Endothelial cell of umbilical vein (primary cell): ENCODE data around the gene WAC.
"Not testable (repeated sequence)": the region's sequence is repeated elsewhere in the genome, so short reads cannot be mapped to it uniquely, and the experiment has no call there.

Experiments used
- EZH2 ChIP-seq: IDR thresholded peaks from 2 replicates; pipeline ENCODE4 v1.6.1; 2012; ENCODE audit warnings: borderline replicate concordance, low read depth, mild to moderate bottlenecking, moderate library complexity, low read length, inconsistent platforms; ENCODE audit not compliant: severe bottlenecking
- POLR2A ChIP-seq: IDR thresholded peaks from 2 replicates; pipeline ENCODE4 v1.6.1; 2012; ENCODE audit warnings: low read depth, mild to moderate bottlenecking, control low read depth, low read length
- POLR2AphosphoS5 ChIP-seq: IDR thresholded peaks from 2 replicates; pipeline ENCODE4 v1.6.1; 2012; ENCODE audit warnings: low read depth, mild to moderate bottlenecking, control low read depth, low read length, moderate library complexity; ENCODE audit not compliant: insufficient read depth
- TF ChIP-seq, protein P1 (sequence below), 2 donors: IDR thresholded peaks; 1 replicate in 1 of 2; 2 replicates in 1 of 2; pipeline ENCODE4 v1.5.1; 2011; ENCODE audit warnings: low read length in 2 of 2, mild to moderate bottlenecking in 2 of 2, moderate library complexity in 2 of 2, control low read depth in 1 of 2, inconsistent platforms in 1 of 2, low read depth in 1 of 2; ENCODE audit not compliant: insufficient read depth in 1 of 2; ENCODE audit errors: extremely low read depth in 1 of 2

DNA sequence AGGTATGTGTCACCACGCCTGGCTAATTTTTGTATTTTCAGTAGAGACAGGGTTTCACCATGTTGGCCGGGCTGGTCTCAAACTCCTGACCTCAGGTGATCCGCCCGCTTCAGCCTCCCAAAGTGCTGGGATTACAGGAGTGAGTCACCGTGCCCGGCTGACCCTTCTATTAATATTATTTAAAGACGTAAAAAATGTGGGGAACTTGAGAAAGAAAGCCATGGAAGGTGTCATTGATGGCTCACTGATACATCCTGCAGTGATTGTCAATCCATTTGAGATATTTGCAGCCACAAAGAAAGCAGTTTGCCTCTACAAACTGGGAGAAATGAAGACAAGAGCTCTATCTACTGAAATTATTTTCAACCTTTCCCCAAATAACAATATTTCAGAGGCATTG is 125.9 kb downstream of the WAC start:
- TF ChIP-seq, protein P1, sequence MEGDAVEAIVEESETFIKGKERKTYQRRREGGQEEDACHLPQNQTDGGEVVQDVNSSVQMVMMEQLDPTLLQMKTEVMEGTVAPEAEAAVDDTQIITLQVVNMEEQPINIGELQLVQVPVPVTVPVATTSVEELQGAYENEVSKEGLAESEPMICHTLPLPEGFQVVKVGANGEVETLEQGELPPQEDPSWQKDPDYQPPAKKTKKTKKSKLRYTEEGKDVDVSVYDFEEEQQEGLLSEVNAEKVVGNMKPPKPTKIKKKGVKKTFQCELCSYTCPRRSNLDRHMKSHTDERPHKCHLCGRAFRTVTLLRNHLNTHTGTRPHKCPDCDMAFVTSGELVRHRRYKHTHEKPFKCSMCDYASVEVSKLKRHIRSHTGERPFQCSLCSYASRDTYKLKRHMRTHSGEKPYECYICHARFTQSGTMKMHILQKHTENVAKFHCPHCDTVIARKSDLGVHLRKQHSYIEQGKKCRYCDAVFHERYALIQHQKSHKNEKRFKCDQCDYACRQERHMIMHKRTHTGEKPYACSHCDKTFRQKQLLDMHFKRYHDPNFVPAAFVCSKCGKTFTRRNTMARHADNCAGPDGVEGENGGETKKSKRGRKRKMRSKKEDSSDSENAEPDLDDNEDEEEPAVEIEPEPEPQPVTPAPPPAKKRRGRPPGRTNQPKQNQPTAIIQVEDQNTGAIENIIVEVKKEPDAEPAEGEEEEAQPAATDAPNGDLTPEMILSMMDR (IDR thresholded peaks at IDR 0.05; ENCODE audit: extremely low read depth in 1 of 2, insufficient read depth in 1 of 2, low read depth in 1 of 2, low read length in 2 of 2): not testable (repeated sequence)
- not testable (repeated sequence) for TF ChIP-seq EZH2, POLR2A, POLR2AphosphoS5
